Endothelial cell of umbilical vein (primary cell): ENCODE data around the gene AADAT. TPM values are rescaled to one million over a fixed set of nuclear protein-coding genes. Genes with fewer than 3 reads are reported as not detected.

ENCODE experiments used
- BruUV-seq: library from RNA; stranded (reverse); fragments of 400-500 nt; replicated peaks from 2 replicates; lab custom pipeline; 2021; lab: Mats Ljungman, UMichigan
- CTCF ChIA-PET: fragments of 300-600, 350-600 bp; sonication (Branson Sonifier 250); formaldehyde crosslinking; loops from one replicate; lab custom pipeline; 2021; ENCODE audit warnings: antibody characterized with exemption, inconsistent platforms; lab: Charles Lee
- POLR2A ChIA-PET: fragments of 300-600, 350-600 bp; sonication (Branson Sonifier 250); formaldehyde crosslinking; loops from one replicate; lab custom pipeline; 2021; ENCODE audit warnings: antibody characterized with exemption, inconsistent platforms; lab: Charles Lee
- DNase-seq: peaks from one replicate; pipeline ENCODE4 v3.0.0-alpha.2; 2011; ENCODE audit warnings: low read depth, low spot score
- FAIRE-seq: peaks from 2 replicates; lab custom pipeline; 2011; peaks lifted over from hg19 to GRCh38; lab: Jason Lieb, UNC
- H2AFZ ChIP-seq: 2 replicates; pipeline ENCODE4 v1.6.0; 2012; ENCODE audit warnings: low read depth, low read length, control low read depth, inconsistent platforms
- H3K27ac ChIP-seq: 2 replicates; pipeline ENCODE4 v1.5.1; 2011; ENCODE audit warnings: low read depth, mild to moderate bottlenecking, control low read depth, low read length, moderate library complexity; ENCODE audit not compliant: insufficient read depth
- H3K27me3 ChIP-seq, 2 experiments: 2 replicates each; pipeline versions ENCODE4 v1.6.0 to v1.6.1; 2011; ENCODE audit warnings: low read length in 2 of 2, mixed read lengths in 1 of 2; ENCODE audit not compliant: control insufficient read depth in 2 of 2, insufficient read depth in 2 of 2
- H3K36me3 ChIP-seq, 2 experiments: 2 replicates in 1 of 2; 3 replicates in 1 of 2; pipeline ENCODE4 v1.5.1; 2011; ENCODE audit warnings: low read length in 2 of 2, mild to moderate bottlenecking in 1 of 2, moderate library complexity in 1 of 2; ENCODE audit not compliant: control insufficient read depth in 2 of 2, insufficient read depth in 2 of 2; ENCODE audit errors: extremely low read depth in 1 of 2
- H3K4me1 ChIP-seq: 3 replicates; pipeline ENCODE4 v1.5.1; 2011; ENCODE audit warnings: mild to moderate bottlenecking, low read length; ENCODE audit not compliant: control insufficient read depth, insufficient read depth; ENCODE audit errors: extremely low read depth
- H3K4me2 ChIP-seq: 2 replicates; pipeline ENCODE4 v1.6.1; 2011; ENCODE audit warnings: low read length, control low read depth, mixed read lengths; ENCODE audit not compliant: insufficient read depth
- H3K4me3 ChIP-seq, 3 experiments: fragments of 200-600 bp in 1 of 3; sonication (generic), shearing (Covaris generic) in 1 of 3; replicated peaks in 1 of 3; 2 replicates each; pipeline ENCODE4 v1.5.1; 2011 to 2016; ENCODE audit warnings: control low read depth in 3 of 3, low read length in 3 of 3, mild to moderate bottlenecking in 2 of 3, inconsistent platforms in 1 of 3, low read depth in 1 of 3, moderate library complexity in 1 of 3; ENCODE audit not compliant: insufficient read depth in 1 of 3
- H3K79me2 ChIP-seq: 2 replicates; pipeline ENCODE4 v1.6.0; 2012; ENCODE audit warnings: low read length, inconsistent platforms; ENCODE audit not compliant: control insufficient read depth, insufficient read depth
- H3K9ac ChIP-seq: replicated peaks from 2 replicates; pipeline ENCODE3; 2011; ENCODE audit warnings: low read length, control low read depth; ENCODE audit not compliant: insufficient read depth; ENCODE audit errors: extremely low read depth
- H3K9me1 ChIP-seq: replicated peaks from 3 replicates; pipeline ENCODE4 v1.6.0; 2011; ENCODE audit warnings: mild to moderate bottlenecking, low read length; ENCODE audit not compliant: control insufficient read depth, insufficient read depth; ENCODE audit errors: extremely low read depth
- H3K9me3 ChIP-seq: replicated peaks from 2 replicates; pipeline ENCODE4 v1.5.1; 2012; ENCODE audit warnings: low read length, inconsistent platforms; ENCODE audit not compliant: control insufficient read depth, insufficient read depth
- H4K20me1 ChIP-seq: replicated peaks from 2 replicates; pipeline ENCODE3; 2011; ENCODE audit warnings: mild to moderate bottlenecking, low read length; ENCODE audit not compliant: control insufficient read depth, insufficient read depth; ENCODE audit errors: extremely low read depth
- CTCF ChIP-seq, 2 donors: IDR thresholded peaks; 1 replicate in 1 of 2; 2 replicates in 1 of 2; pipeline ENCODE4 v1.5.1; 2011; ENCODE audit warnings: low read length in 2 of 2, mild to moderate bottlenecking in 2 of 2, moderate library complexity in 2 of 2, control low read depth in 1 of 2, inconsistent platforms in 1 of 2, low read depth in 1 of 2; ENCODE audit not compliant: insufficient read depth in 1 of 2; ENCODE audit errors: extremely low read depth in 1 of 2
- FOS ChIP-seq: IDR thresholded peaks from 2 replicates; pipeline ENCODE4 v1.6.1; 2011; ENCODE audit warnings: mild to moderate bottlenecking, low read length, moderate library complexity, borderline replicate concordance; ENCODE audit not compliant: insufficient read depth
- GATA2 ChIP-seq: IDR thresholded peaks from 2 replicates; pipeline ENCODE4 v1.7.0; 2011; ENCODE audit warnings: low read depth, mild to moderate bottlenecking, moderate library complexity, mixed read lengths, low read length; ENCODE audit not compliant: insufficient read length, insufficient read depth
- MAX ChIP-seq: IDR thresholded peaks from 2 replicates; pipeline ENCODE4 v1.6.1; 2011; ENCODE audit not compliant: insufficient read depth, insufficient read length
- POLR2A ChIP-seq: IDR thresholded peaks from 2 replicates; pipeline ENCODE4 v1.6.1; 2012; ENCODE audit warnings: low read depth, mild to moderate bottlenecking, control low read depth, low read length
- POLR2AphosphoS5 ChIP-seq: IDR thresholded peaks from 2 replicates; pipeline ENCODE4 v1.6.1; 2012; ENCODE audit warnings: low read depth, mild to moderate bottlenecking, control low read depth, low read length, moderate library complexity; ENCODE audit not compliant: insufficient read depth
- dilution Hi-C: fragments of 300-500 bp; cut with MboI; formaldehyde crosslinking; loops from one replicate; pipeline ENCODE4 v1.15.0; 2019; ENCODE audit warnings: low sequenced_read_pairs; ENCODE audit not compliant: extremely low pct_ligation_motif_present
- intact Hi-C: fragments of 100-400 bp; cut with micrococcal nuclease; formaldehyde crosslinking; loops from one replicate; pipeline ENCODE4 v1.10.0; 2022
- polyA plus RNA-seq, 4 experiments: library from polyadenylated mRNA; depleted of rRNA in 3 of 4; stranded (reverse) in 3 of 4; unstranded in 1 of 4; fragments of >200 nt; gene quantifications; 2 replicates each; pipeline versions ENCODE4 v1.2.1 to v1.2.3, GENCODE V29; 2011 to 2012; ENCODE audit warnings: missing spikeins in 1 of 4
- total RNA-seq: library from RNA; stranded (reverse); gene quantifications from 2 replicates; pipeline ENCODE4 v1.2.3, GENCODE V29; 2021

Gene AADAT
- total and polyA plus RNA-seq, 2 donors (not counting 3 experiments of a cell fraction or from before 2014, with no cell fraction given) = 1.8 to 2.5 TPM

DNA sequence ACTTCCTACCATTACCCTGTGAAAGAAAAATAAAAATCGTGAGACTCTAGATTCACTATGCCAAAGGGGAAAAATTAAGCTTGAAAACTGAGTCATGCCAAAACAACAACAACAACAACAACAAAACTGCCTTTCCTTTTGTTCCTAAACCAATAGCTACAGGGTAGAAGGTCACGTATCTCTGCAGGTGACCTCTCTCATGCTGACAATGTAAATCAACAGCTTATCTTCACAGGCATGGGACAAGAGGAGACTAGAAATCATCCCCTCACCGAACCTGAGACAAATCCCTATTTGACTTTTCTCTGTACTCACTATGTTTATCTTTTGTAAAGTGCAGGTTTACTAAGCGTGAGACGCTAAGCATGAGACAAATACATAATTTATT is 20.5 kb upstream of the AADAT start:
- no peaks in the 10 kb centered on the region for H3K4me1 ChIP-seq
- no peaks in the 10 kb centered on the region for H3K27me3 ChIP-seq
- H3K79me2 ChIP-seq = no peaks in the 10 kb centered on the region
- H3K9me1 ChIP-seq = no peaks in the 10 kb centered on the region
- no peaks in the 10 kb centered on the region for H3K9me3 ChIP-seq
- no peaks in the 10 kb centered on the region for H3K36me3 ChIP-seq
- H3K27ac ChIP-seq = no peak overlapping the region
- H3K4me2 ChIP-seq = no peak overlapping the region
- TF ChIP-seq GATA2 = no peak
- TF ChIP-seq MAX = no peak
- TF ChIP-seq CTCF (IDR thresholded peaks at IDR 0.05; ENCODE audit: extremely low read depth in 1 of 2, insufficient read depth in 1 of 2, low read depth in 1 of 2, low read length in 2 of 2) = no peak
- TF ChIP-seq POLR2AphosphoS5 = no peak
- no peak for TF ChIP-seq FOS
- TF ChIP-seq POLR2A = no peak
- H3K9ac ChIP-seq = no peak overlapping the region
- dilution Hi-C loops (no loop called here), intact Hi-C loops (no loop called here)
- no peak overlapping the region for H2AFZ ChIP-seq
- DNase-seq (no peak), FAIRE-seq (no peak)
- CTCF ChIA-PET = no interaction called here
- BruUV-seq = no TSS peak
- no peaks in the 10 kb centered on the region for H4K20me1 ChIP-seq
- POLR2A ChIA-PET = no interaction called here
- no peak overlapping the region for H3K4me3 ChIP-seq
